ENCODE measurements around the gene FLYWCH1. TPM values are rescaled to one million over a fixed set of nuclear protein-coding genes. Genes with fewer than 3 reads are reported as not detected.

Gene FLYWCH1
- total RNA-seq, 2 experiments from 2014 or later, result 33.5 to 35.4 TPM

GRCh38 chr16:2970563-2970962 lies 58.8 kb downstream of the FLYWCH1 start:
- Mint-ChIP-seq H3K27me3 (ENCODE audit: low read depth) (peaks cover 23% of the 10 kb centered on the region), H3K9me3 (no peaks in the 10 kb centered on the region), H3K27ac (no peak overlapping the region), H3K4me3 (peak overlapping the region; percentile 74), H3K4me1 (ENCODE audit: low read depth) (peaks cover 23% of the 10 kb centered on the region), H3K36me3 (ENCODE audit: low read depth) (peaks cover 22% of the 10 kb centered on the region)
- CTCF ChIA-PET, result interaction anchor here (1.0 to 1.3 kb wide), 3 partner anchors 8 to 14 kb away, joined by 3 to 5 read pairs (median 4); no protein-coding TSS in a partner anchor
- DNase-seq, result no peak
- intact Hi-C loops (cut with micrococcal nuclease), result loop anchor here (1.0 to 2.0 kb wide), 2 partner anchors 10 to 50 kb away; partner anchors contain the start of genes PKMYT1 and TNFRSF12A

GRCh38 chr16:2971134-2971984 lies 59.6 kb downstream of the FLYWCH1 start:
- no peak overlapping the region for H3K27ac Mint-ChIP-seq
- H3K36me3 Mint-ChIP-seq (ENCODE audit: low read depth), result peaks cover 29% of the 10 kb centered on the region
- peaks cover 23% of the 10 kb centered on the region for H3K4me1 Mint-ChIP-seq (ENCODE audit: low read depth)
- CTCF ChIA-PET, result interaction anchor here (1.7 to 1.8 kb wide), 2 partner anchors 10 to 57 kb away, joined by 8 to 9 read pairs; no protein-coding TSS in a partner anchor
- H3K9me3 Mint-ChIP-seq, result no peaks in the 10 kb centered on the region
- peak overlapping the region; percentile 74 for H3K4me3 Mint-ChIP-seq
- DNase-seq, result no peak
- intact Hi-C loops (cut with micrococcal nuclease), result loop anchor here (2.0 kb wide), 1 partner anchor 49 kb away; the partner anchor contains the start of gene TNFRSF12A
- H3K27me3 Mint-ChIP-seq (ENCODE audit: low read depth), result peaks cover 17% of the 10 kb centered on the region

- CTCF ChIA-PET, result interaction anchor here (1.0 to 1.8 kb wide), 3 partner anchors 9 to 56 kb away, joined by 3 to 9 read pairs (median 8); no protein-coding TSS in a partner anchor
- intact Hi-C loops (cut with micrococcal nuclease), result loop anchor here (2.0 kb wide), 1 partner anchor 49 kb away; the partner anchor contains the start of gene TNFRSF12A
- peak overlapping the region; percentile 43 for H3K27ac Mint-ChIP-seq
- H3K27me3 Mint-ChIP-seq (ENCODE audit: low read depth), result peaks cover 15% of the 10 kb centered on the region
- peaks cover 33% of the 10 kb centered on the region for H3K36me3 Mint-ChIP-seq (ENCODE audit: low read depth)
- peak overlapping the region; percentile 44 for H3K4me3 Mint-ChIP-seq
- DNase-seq, result no peak
- no peaks in the 10 kb centered on the region for H3K9me3 Mint-ChIP-seq
- H3K4me1 Mint-ChIP-seq (ENCODE audit: low read depth), result peaks cover 23% of the 10 kb centered on the region
Measured at GRCh38 chr16:2971985-2972784, 60.5 kb downstream of the FLYWCH1 start.

- H3K27ac Mint-ChIP-seq, result no peak overlapping the region
- no peak for DNase-seq
- H3K27me3 Mint-ChIP-seq (ENCODE audit: low read depth), result peaks cover 9% of the 10 kb centered on the region
- CTCF ChIA-PET, result interaction anchor here (1.0 to 1.8 kb wide), 2 partner anchors 12 to 55 kb away, joined by 3 to 8 read pairs; no protein-coding TSS in a partner anchor
- no peak overlapping the region for H3K4me3 Mint-ChIP-seq
- H3K36me3 Mint-ChIP-seq (ENCODE audit: low read depth), result peaks cover 42% of the 10 kb centered on the region
- intact Hi-C loops (cut with micrococcal nuclease), result no loop called here
- H3K9me3 Mint-ChIP-seq, result no peaks in the 10 kb centered on the region
- peaks cover 22% of the 10 kb centered on the region for H3K4me1 Mint-ChIP-seq (ENCODE audit: low read depth)
Measured at GRCh38 chr16:2973093-2973492, 61.4 kb downstream of the FLYWCH1 start.

- Mint-ChIP-seq H3K9me3 (no peaks in the 10 kb centered on the region), H3K36me3 (ENCODE audit: low read depth) (peaks cover 45% of the 10 kb centered on the region), H3K4me1 (ENCODE audit: low read depth) (peaks cover 17% of the 10 kb centered on the region), H3K27me3 (ENCODE audit: low read depth) (peaks cover 3% of the 10 kb centered on the region), H3K27ac (no peak overlapping the region), H3K4me3 (no peak overlapping the region)
- CTCF ChIA-PET, result interaction anchor here (1.0 kb wide), 1 partner anchor 47 kb away, joined by 4 read pairs; the partner anchor contains the start of gene TNFRSF12A
- no peak for DNase-seq
- intact Hi-C loops (cut with micrococcal nuclease), result no loop called here
Measured at GRCh38 chr16:2973605-2974318, 62.0 kb downstream of the FLYWCH1 start.

- Mint-ChIP-seq H3K9me3 (no peaks in the 10 kb centered on the region), H3K4me1 (ENCODE audit: low read depth) (peaks cover 17% of the 10 kb centered on the region), H3K27me3 (ENCODE audit: low read depth) (peaks cover 3% of the 10 kb centered on the region), H3K27ac (no peak overlapping the region), H3K4me3 (no peak overlapping the region), H3K36me3 (ENCODE audit: low read depth) (peaks cover 48% of the 10 kb centered on the region)
- CTCF ChIA-PET, result interaction anchor here (0.8 to 1.0 kb wide), 2 partner anchors 10 to 46 kb away, joined by 3 to 4 read pairs; partner anchors contain the start of gene TNFRSF12A
- intact Hi-C loops (cut with micrococcal nuclease), result no loop called here
- DNase-seq, result no peak
Measured at GRCh38 chr16:2974319-2975056, 62.8 kb downstream of the FLYWCH1 start.

GRCh38 chr16:2975161-2975795 lies 63.5 kb downstream of the FLYWCH1 start:
- Mint-ChIP-seq H3K27me3 (ENCODE audit: low read depth) (peaks cover 3% of the 10 kb centered on the region), H3K27ac (no peak overlapping the region), H3K4me1 (ENCODE audit: low read depth) (peaks cover 17% of the 10 kb centered on the region), H3K9me3 (no peaks in the 10 kb centered on the region), H3K4me3 (no peak overlapping the region), H3K36me3 (ENCODE audit: low read depth) (peaks cover 52% of the 10 kb centered on the region)
- no peak for DNase-seq
- CTCF ChIA-PET, result interaction anchor here (0.8 kb wide), 1 partner anchor 9 kb away, joined by 3 read pairs; no protein-coding TSS in a partner anchor
- intact Hi-C loops (cut with micrococcal nuclease), result no loop called here

GRCh38 chr16:2976201-2976600 lies 64.5 kb downstream of the FLYWCH1 start:
- Mint-ChIP-seq H3K9me3 (no peaks in the 10 kb centered on the region), H3K4me1 (ENCODE audit: low read depth) (peaks cover 11% of the 10 kb centered on the region), H3K36me3 (ENCODE audit: low read depth) (peaks cover 45% of the 10 kb centered on the region), H3K27ac (no peak overlapping the region), H3K27me3 (ENCODE audit: low read depth) (peaks cover under 1% of the 10 kb centered on the region), H3K4me3 (no peak overlapping the region)
- CTCF ChIA-PET, result no interaction called here
- intact Hi-C loops (cut with micrococcal nuclease), result no loop called here
- no peak for DNase-seq

GRCh38 chr16:2976673-2977072 lies 64.9 kb downstream of the FLYWCH1 start:
- intact Hi-C loops (cut with micrococcal nuclease), result no loop called here
- no peak overlapping the region for H3K4me3 Mint-ChIP-seq
- peaks cover 45% of the 10 kb centered on the region for H3K36me3 Mint-ChIP-seq (ENCODE audit: low read depth)
- H3K27ac Mint-ChIP-seq, result no peak overlapping the region
- no peaks in the 10 kb centered on the region for H3K9me3 Mint-ChIP-seq
- CTCF ChIA-PET, result interaction anchor here (1.0 kb wide), 1 partner anchor 15 kb away, joined by 4 read pairs; no protein-coding TSS in a partner anchor
- DNase-seq, result no peak
- H3K4me1 Mint-ChIP-seq (ENCODE audit: low read depth), result peaks cover 11% of the 10 kb centered on the region
- no peaks in the 10 kb centered on the region for H3K27me3 Mint-ChIP-seq (ENCODE audit: low read depth)

GRCh38 chr16:2977440-2977839 lies 65.7 kb downstream of the FLYWCH1 start:
- Mint-ChIP-seq H3K4me3 (no peak overlapping the region), H3K4me1 (ENCODE audit: low read depth) (peaks cover 8% of the 10 kb centered on the region), H3K27ac (no peak overlapping the region), H3K27me3 (ENCODE audit: low read depth) (no peaks in the 10 kb centered on the region), H3K36me3 (ENCODE audit: low read depth) (peaks cover 37% of the 10 kb centered on the region), H3K9me3 (no peaks in the 10 kb centered on the region)
- intact Hi-C loops (cut with micrococcal nuclease), result no loop called here
- CTCF ChIA-PET, result interaction anchor here (1.0 to 1.2 kb wide), 2 partner anchors 15 to 54 kb away, joined by 4 read pairs; no protein-coding TSS in a partner anchor
- DNase-seq, result no peak
